GM23338 (cell line): ENCODE data around the gene RPL37.

Experiments
- EZH2 ChIP-seq: fragments of 200-600 bp; sonication (generic); IDR thresholded peaks from one replicate; pipeline ENCODE4 v1.8.0; 2017; ENCODE audit warnings: antibody characterized with exemption, mild to moderate bottlenecking, low read depth; ENCODE audit not compliant: unreplicated experiment
- POLR2AphosphoS5 ChIP-seq: IDR thresholded peaks from 2 replicates; pipeline ENCODE4 v1.6.1; 2016; ENCODE audit warnings: antibody characterized with exemption, low read depth
- TF ChIP-seq, protein P1 (sequence below), 2 experiments: fragments of 200-600 bp in 1 of 2; sonication (generic) in 1 of 2; conservative IDR thresholded peaks; 2 replicates each; pipeline versions ENCODE4 v1.5.1 to v1.6.1; 2016 to 2017; ENCODE audit warnings: antibody characterized with exemption in 2 of 2, low read depth in 2 of 2, mild to moderate bottlenecking in 2 of 2, moderate library complexity in 1 of 2
- TF ChIP-seq, protein P2 (sequence below): IDR thresholded peaks from one replicate; pipeline ENCODE4 v1.6.1; 2018; ENCODE audit warnings: antibody characterized with exemption; ENCODE audit not compliant: unreplicated experiment

DNA sequence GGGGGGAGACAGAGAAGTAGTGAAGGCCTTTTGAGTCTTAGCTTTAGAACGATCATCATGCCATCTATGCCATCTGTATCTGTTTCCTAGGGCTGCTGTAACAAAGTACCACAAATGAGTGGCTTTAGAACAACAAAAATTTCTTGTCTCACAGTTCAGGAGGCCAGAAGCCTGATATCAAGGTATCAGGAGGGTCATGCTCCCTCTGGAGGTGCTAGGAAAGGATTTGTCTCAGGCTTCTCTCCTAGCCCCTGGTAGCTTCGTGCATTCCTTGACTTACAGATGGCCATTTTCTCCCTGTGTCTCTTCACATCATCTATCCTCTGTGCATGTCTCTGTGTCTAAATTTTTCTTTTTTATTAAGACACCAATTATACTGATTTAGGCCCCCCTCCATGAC, 11.3 kb upstream of the RPL37 start:
- TF ChIP-seq, protein P1, sequence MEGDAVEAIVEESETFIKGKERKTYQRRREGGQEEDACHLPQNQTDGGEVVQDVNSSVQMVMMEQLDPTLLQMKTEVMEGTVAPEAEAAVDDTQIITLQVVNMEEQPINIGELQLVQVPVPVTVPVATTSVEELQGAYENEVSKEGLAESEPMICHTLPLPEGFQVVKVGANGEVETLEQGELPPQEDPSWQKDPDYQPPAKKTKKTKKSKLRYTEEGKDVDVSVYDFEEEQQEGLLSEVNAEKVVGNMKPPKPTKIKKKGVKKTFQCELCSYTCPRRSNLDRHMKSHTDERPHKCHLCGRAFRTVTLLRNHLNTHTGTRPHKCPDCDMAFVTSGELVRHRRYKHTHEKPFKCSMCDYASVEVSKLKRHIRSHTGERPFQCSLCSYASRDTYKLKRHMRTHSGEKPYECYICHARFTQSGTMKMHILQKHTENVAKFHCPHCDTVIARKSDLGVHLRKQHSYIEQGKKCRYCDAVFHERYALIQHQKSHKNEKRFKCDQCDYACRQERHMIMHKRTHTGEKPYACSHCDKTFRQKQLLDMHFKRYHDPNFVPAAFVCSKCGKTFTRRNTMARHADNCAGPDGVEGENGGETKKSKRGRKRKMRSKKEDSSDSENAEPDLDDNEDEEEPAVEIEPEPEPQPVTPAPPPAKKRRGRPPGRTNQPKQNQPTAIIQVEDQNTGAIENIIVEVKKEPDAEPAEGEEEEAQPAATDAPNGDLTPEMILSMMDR (conservative IDR thresholded peaks at IDR 0.05; ENCODE audit: low read depth in 2 of 2) = peak in 1 of 2 experiments; percentile 19; a peak in 1 of 4 replicates
- TF ChIP-seq EZH2 (no peak), POLR2AphosphoS5 (no peak)
- TF ChIP-seq, protein P2, sequence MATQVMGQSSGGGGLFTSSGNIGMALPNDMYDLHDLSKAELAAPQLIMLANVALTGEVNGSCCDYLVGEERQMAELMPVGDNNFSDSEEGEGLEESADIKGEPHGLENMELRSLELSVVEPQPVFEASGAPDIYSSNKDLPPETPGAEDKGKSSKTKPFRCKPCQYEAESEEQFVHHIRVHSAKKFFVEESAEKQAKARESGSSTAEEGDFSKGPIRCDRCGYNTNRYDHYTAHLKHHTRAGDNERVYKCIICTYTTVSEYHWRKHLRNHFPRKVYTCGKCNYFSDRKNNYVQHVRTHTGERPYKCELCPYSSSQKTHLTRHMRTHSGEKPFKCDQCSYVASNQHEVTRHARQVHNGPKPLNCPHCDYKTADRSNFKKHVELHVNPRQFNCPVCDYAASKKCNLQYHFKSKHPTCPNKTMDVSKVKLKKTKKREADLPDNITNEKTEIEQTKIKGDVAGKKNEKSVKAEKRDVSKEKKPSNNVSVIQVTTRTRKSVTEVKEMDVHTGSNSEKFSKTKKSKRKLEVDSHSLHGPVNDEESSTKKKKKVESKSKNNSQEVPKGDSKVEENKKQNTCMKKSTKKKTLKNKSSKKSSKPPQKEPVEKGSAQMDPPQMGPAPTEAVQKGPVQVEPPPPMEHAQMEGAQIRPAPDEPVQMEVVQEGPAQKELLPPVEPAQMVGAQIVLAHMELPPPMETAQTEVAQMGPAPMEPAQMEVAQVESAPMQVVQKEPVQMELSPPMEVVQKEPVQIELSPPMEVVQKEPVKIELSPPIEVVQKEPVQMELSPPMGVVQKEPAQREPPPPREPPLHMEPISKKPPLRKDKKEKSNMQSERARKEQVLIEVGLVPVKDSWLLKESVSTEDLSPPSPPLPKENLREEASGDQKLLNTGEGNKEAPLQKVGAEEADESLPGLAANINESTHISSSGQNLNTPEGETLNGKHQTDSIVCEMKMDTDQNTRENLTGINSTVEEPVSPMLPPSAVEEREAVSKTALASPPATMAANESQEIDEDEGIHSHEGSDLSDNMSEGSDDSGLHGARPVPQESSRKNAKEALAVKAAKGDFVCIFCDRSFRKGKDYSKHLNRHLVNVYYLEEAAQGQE = no peak
